ENCODE data around the gene KRT6C. TPM values are rescaled to one million over a fixed set of nuclear protein-coding genes. Genes with fewer than 3 reads are reported as not detected.

Gene KRT6C
- total RNA-seq, 1 donor from 2014 or later = not detected

Other genes with a start within 250 kb of the KRT6C start
- gene KRT7, start 240.6 kb downstream of the KRT6C start, total RNA-seq = 15.5 and 21.2 TPM in 2 replicates
- gene KRT86, start 199.2 kb downstream of the KRT6C start, total RNA-seq = 0.73 and 0.93 TPM in 2 replicates
- gene KRT81, start 182.3 kb downstream of the KRT6C start, total RNA-seq = not detected in 2 replicates
- gene KRT83, start 152.4 kb downstream of the KRT6C start, total RNA-seq = not detected in 2 replicates
- gene KRT85, start 106.3 kb downstream of the KRT6C start, total RNA-seq = not detected in 2 replicates
- gene KRT84, start 88.2 kb downstream of the KRT6C start, total RNA-seq = not detected in 2 replicates
- not detected in 2 replicates for gene KRT82, start 67.5 kb downstream of the KRT6C start, total RNA-seq
- not detected in 2 replicates for gene KRT75, start 39.4 kb downstream of the KRT6C start, total RNA-seq
- not detected in 2 replicates for gene KRT6B, start 21.7 kb downstream of the KRT6C start, total RNA-seq
- not detected in 2 replicates for gene KRT6A, start 19.5 kb upstream of the KRT6C start, total RNA-seq
- not detected in 2 replicates for gene KRT5, start 46.6 kb upstream of the KRT6C start, total RNA-seq
- not detected in 2 replicates for gene KRT71, start 79.3 kb upstream of the KRT6C start, total RNA-seq
- not detected in 2 replicates for gene KRT74, start 100.0 kb upstream of the KRT6C start, total RNA-seq
- not detected in 2 replicates for gene KRT72, start 127.7 kb upstream of the KRT6C start, total RNA-seq
- not detected in 2 replicates for gene KRT73, start 144.8 kb upstream of the KRT6C start, total RNA-seq
- gene KRT2, start 178.4 kb upstream of the KRT6C start, total RNA-seq = not detected in 2 replicates
- gene KRT1, start 206.6 kb upstream of the KRT6C start, total RNA-seq = not detected in 2 replicates
- not detected in 2 replicates for gene KRT77, start 229.7 kb upstream of the KRT6C start, total RNA-seq